Kidney glomerular epithelial cell (primary cell): ENCODE results near the gene GRIP2.

Source experiments
- DNase-seq: peaks from one replicate; lab custom pipeline; 2025; lab: John Stamatoyannopoulos, UW

GRIP2 gene

DNA sequence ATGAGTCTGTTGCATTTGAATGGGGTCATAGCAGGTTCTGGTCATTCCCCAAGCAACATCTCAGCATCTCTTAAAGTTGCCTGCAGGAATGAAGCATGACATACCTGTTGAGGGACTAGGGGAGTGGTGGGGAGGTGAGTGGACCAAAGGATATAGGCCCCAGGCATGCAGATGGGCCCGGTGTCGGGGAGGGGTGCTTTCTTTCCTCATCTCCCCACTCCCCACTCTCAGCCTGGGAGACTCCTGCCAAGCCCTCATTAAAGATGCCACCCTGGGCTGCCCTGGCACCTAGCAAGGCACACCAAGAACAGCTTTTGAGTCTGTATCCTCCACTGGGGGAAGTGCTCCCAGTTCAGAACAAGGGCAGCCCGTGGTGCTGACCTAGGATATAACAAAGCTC lies 54.2 kb downstream of the GRIP2 start:
- DNase-seq: no peak

- DNase-seq: no peak
These were observed 55.4 kb downstream of the GRIP2 start for GRCh38 chr3:14484741-14485140.

DNA sequence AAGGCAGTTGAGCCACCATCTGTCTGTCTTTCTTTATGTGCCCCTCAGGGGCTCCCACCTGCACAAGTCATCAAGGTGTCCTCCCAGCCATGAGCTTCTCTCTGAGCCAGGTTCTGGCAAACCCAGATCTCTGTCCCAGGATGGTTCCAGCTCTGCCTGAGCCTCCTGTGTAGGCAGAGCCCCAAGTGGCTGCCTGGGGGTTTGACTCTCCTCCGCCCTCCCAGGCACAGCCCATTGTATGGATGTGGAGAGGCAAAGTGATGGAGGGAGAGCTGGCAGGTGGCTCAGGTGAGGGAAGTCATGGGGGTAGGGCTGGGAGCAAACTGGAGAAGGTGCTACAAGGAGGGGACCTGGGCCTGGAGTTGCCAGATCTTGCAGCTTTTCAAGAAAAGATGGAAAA lies 56.9 kb downstream of the GRIP2 start:
- DNase-seq: no peak

- no peak for DNase-seq
These were observed 57.8 kb downstream of the GRIP2 start for GRCh38 chr3:14482271-14482721.

- no peak for DNase-seq
These were observed 58.5 kb downstream of the GRIP2 start for GRCh38 chr3:14481646-14482036.

- DNase-seq: no peak
These were observed 59.0 kb downstream of the GRIP2 start for GRCh38 chr3:14481018-14481645.

- DNase-seq: peak; percentile 65
These were observed 59.7 kb downstream of the GRIP2 start for GRCh38 chr3:14480207-14481017.

DNA sequence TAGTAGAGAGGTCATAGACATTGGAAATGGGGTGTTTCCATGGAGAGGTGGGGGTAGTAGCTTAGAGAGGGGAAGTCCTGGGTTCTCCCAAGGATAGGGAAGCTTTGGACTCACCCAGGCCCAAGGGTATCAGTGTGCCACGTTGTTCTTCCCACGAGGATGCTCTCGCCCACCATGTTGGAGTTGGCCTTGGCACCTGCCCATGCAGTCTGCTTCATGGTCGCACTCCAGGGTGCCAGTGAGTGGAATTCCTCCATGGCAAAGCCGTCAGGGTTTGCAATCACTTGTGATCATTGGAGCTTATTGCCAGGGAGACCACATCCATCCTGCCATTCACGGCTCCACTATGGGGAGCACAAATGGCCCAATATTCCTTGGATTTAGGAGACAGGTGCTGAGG lies 60.6 kb downstream of the GRIP2 start:
- no peak for DNase-seq

DNA sequence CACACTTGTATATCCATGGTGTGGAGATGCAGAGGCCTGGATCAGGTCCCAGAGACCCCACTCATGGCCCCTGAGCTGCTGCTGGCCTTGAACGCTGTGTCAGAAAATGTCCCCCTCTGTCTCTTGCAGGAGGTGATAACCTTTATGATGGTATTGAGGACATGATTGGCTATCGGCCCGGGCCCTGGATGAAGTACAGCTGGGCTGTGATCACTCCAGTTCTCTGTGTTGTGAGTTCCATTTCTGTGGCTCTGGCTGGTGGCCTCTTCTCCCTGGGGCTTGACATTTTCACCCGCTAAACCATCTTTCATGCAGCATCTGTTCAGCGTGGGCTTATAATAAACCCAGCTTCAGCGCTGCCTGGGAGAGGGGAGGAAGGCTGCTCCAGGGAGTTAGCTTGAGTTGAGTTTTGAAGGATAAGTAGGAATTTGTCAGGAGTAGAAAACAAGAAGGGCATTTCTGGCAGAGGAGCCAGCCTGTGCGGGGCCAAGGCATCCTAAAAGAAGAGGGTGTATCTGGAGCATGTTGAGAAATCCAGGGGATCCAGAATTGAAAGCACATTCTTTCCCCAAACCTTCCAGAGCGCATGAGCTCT lies 61.1 kb downstream of the GRIP2 start:
- no peak for DNase-seq

GRCh38 chr3:14477311-14477935 lies 62.7 kb downstream of the GRIP2 start:
- DNase-seq: no peak

- no peak for DNase-seq
These were observed 63.4 kb downstream of the GRIP2 start for GRCh38 chr3:14476583-14477265.

- no peak for DNase-seq
These were observed 64.5 kb downstream of the GRIP2 start for GRCh38 chr3:14475621-14476020.

GRCh38 chr3:14474363-14475081 lies 65.6 kb downstream of the GRIP2 start:
- no peak for DNase-seq

- DNase-seq: peak; percentile 51
These were observed 66.7 kb downstream of the GRIP2 start for GRCh38 chr3:14473411-14473891.

DNA sequence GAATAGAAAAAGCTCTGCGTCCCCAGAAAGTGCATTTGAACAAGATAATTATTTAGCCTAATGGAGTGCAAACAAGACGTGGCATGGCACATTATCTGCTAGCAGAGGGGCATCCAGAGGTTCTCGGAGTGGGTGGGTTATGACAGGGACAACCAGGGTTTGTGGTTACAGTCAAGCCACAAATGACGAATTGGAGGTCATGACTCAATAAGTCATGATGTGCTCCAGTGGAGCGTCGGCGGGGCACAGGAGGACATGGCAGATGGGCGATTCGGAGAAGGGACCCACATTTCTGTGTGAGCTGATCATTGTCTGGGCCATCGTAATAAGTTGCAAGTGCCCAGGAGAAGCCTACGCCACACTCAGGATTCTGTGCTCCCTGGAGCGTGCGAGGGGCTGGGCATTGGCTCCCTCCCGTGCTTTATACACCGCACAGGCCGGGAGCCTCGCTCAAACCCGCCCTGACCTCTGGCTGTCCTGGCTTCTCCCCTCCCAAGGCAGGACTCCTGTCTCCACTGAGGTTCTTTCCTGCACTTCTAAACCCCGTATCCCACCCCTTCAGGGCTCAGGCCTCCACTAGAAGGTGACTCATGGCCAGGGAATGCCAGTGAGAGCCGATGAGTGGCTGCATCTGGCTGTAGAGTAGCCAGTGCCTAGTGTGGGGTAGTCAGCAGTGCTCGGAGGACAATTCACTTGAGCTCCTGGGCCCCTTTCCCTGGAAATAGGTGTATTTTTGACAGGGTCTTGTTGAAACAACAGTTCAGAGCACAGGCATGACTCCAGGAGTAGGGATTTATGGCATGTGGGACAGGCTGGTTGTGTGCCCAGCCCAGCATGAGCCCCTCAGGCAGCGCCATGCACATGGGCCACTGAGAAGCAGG lies 67.4 kb downstream of the GRIP2 start:
- peak; percentile 99 for DNase-seq

- DNase-seq: no peak
These were observed 68.5 kb downstream of the GRIP2 start for GRCh38 chr3:14471690-14472089.

DNA sequence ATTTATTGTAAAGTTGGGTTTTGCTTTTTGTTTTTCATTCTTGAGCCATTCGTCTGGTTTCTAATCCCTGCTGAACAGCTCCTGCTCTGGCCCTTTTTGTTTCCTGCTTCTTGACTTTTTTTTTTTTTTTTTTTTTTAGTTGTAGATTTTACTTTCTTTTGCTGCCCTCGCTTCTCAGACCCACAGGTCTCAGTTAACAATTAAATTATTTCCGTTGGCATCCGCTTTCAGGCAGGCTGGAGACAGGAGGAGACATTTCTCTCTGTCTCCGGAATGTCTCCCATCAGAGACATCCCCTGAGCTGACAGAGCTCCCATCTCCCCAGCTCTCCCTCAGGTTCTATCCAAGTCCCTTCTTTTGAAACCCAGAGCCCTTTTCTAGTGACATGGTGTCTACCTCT lies 69.1 kb downstream of the GRIP2 start:
- no peak for DNase-seq

DNA sequence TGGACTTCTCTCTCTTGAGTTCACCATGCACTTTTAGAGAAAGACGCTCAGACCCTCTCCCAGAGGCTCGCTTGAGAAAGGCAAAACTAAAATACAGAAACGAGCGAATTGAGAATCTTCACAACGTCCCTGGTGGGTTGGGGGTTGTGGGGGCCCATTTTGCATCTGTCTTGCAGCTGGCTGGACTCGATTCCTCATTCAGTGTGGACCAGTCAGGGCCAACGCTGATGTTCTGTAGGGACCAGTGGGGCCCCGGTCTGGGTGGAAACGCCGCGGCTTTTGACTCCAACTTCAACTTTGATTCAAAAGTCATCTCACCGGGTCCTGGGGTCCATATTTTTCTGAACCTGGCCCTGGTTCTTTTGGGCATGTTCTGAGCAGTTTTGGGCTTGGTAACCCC lies 69.7 kb downstream of the GRIP2 start:
- DNase-seq: no peak

- no peak for DNase-seq
These were observed 71.5 kb downstream of the GRIP2 start for GRCh38 chr3:14468621-14468981.
